Measurements from ENCODE around the gene CSAD.

CSAD gene

DNA sequence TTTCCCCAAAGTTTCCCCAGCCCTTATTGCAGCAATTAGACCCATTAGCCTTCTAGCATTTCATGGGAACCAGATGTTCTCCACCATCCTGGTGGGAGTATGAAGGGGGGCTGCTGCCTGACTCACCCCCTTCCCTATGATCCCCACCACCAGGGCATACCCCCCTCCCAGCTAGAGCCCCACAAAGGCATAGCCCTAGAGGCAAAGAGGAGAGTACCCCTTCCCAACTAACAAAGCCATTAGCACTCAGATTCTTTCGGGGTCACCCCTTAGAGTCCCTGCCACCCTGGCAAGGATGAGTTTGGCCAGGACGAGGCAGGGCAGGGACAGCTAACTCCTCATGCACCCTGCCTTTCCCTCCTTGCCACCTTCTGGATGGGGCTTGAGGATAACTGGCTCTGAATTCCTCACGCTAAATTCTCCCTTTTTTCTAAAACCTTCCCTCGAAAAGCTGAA lies 42.1 kb upstream of the CSAD start:
- no peak for DNase-seq (ENCODE audit: low spot score)
- peak overlapping the region; percentile 19 for H3K4ac ChIP-seq (ENCODE audit: low read length)
- H2AFZ ChIP-seq (ENCODE audit: low read length), result peak overlapping the region; percentile 57
- H3K79me1 ChIP-seq (ENCODE audit: low read depth, low read length), result no peaks in the 10 kb centered on the region
- no peak overlapping the region for H3K4me2 ChIP-seq (ENCODE audit: insufficient read depth, low read length, poor library complexity, severe bottlenecking)
- no peak overlapping the region for H2BK120ac ChIP-seq (ENCODE audit: low read depth, low read length)
- peak overlapping the region; percentile 94 for H2AK5ac ChIP-seq (ENCODE audit: low read depth, low read length)
- peaks cover 4 to 27% (median 20%) of the 10 kb centered on the region in 3 experiments for H3K27me3 ChIP-seq (ENCODE audit: control insufficient read depth in 3 of 3, insufficient read depth in 3 of 3, low read depth in 1 of 3, low read length in 3 of 3)
- no peak overlapping the region for H3K27ac ChIP-seq (replicated peaks; ENCODE audit: low read length)
- no CpG with 5 or more reads among the region's 4 CpGs for WGBS, 2 donors (ENCODE audit: extremely low coverage in 2 of 2, insufficient read length in 2 of 2, insufficient replicate concordance in 1 of 2)
- no peaks in the 10 kb centered on the region for H3K36me3 ChIP-seq (replicated peaks in 1 of 2; ENCODE audit: control insufficient read depth in 2 of 2, insufficient read depth in 2 of 2, low read length in 2 of 2)
- H3K14ac ChIP-seq (ENCODE audit: low read length), result peak overlapping the region; percentile 71
- peak overlapping the region; percentile 24 for H2BK15ac ChIP-seq (ENCODE audit: low read length)
- no peak overlapping the region for H4K8ac ChIP-seq (ENCODE audit: low read depth, low read length)
- no peak overlapping the region for H2BK5ac ChIP-seq (ENCODE audit: low read length)
- peak overlapping the region; percentile 97 for H2BK12ac ChIP-seq (ENCODE audit: low read length)
- peak overlapping the region; percentile 91 for H3K18ac ChIP-seq (ENCODE audit: low read length)
- no peak overlapping the region for H3K4me3 ChIP-seq (ENCODE audit: low read length in 2 of 2)
- H3K4me1 ChIP-seq (ENCODE audit: control insufficient read depth in 2 of 2, insufficient read depth in 1 of 2, low read depth in 1 of 2, low read length in 2 of 2), result peaks cover 44 to 49% of the 10 kb centered on the region in 2 donors
- H4K91ac ChIP-seq (ENCODE audit: low read depth, low read length, poor library complexity), result no peak overlapping the region
- H3K9me3 ChIP-seq (replicated peaks in 1 of 2; ENCODE audit: control insufficient read depth in 2 of 2, insufficient read depth in 1 of 2, low read depth in 1 of 2, low read length in 2 of 2), result no peaks in the 10 kb centered on the region
- H3K23ac ChIP-seq (ENCODE audit: low read depth, low read length, poor library complexity), result peak overlapping the region; percentile 36
- peak overlapping the region; percentile 24 for H3K9ac ChIP-seq (ENCODE audit: low read depth, low read length, poor library complexity)

DNA sequence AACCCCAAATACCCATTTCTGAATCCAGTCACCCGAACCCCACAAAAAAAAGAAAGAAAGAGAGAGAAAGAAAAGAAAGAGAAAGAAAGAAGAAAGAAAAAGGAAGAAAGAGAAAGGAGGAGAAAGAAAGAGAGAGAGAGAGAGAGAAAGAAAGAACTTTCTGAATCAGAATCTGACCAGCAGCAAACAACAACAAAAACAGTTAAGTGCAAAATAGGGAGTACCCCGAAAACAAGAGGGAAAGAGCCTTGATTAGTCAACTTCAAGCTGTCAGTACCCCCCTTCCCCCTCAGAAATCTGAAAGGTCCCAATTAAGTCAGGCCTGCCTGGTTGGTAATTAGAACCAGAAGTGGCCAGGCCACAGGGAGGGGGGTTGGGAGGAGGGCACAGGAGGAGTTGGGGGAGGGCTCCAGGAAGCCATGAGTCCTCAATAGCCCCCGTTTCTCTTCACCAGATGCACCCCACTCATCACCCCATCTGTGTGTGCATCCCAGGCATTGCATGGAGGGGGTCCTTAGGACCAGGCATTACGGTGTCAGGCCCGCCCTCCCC lies 41.5 kb upstream of the CSAD start:
- Histone ChIP-seq H3K14ac (ENCODE audit: low read length) (peak overlapping the region; percentile 71), H3K36me3 (replicated peaks in 1 of 2; ENCODE audit: control insufficient read depth in 2 of 2, insufficient read depth in 2 of 2, low read length in 2 of 2) (no peaks in the 10 kb centered on the region), H3K4me1 (ENCODE audit: control insufficient read depth in 2 of 2, insufficient read depth in 1 of 2, low read depth in 1 of 2, low read length in 2 of 2) (peaks cover 49 to 55% of the 10 kb centered on the region in 2 donors), H2BK5ac (ENCODE audit: low read length) (no peak overlapping the region), H3K18ac (ENCODE audit: low read length) (peak overlapping the region; percentile 60), H2AFZ (ENCODE audit: low read length) (peak overlapping the region; percentile 88), H3K4ac (ENCODE audit: low read length) (peak overlapping the region; percentile 19), H2BK15ac (ENCODE audit: low read length) (peak overlapping the region; percentile 24), H2BK12ac (ENCODE audit: low read length) (no peak overlapping the region), H2BK120ac (ENCODE audit: low read depth, low read length) (no peak overlapping the region), H4K91ac (ENCODE audit: low read depth, low read length, poor library complexity) (no peak overlapping the region), H3K4me3 (ENCODE audit: low read length in 2 of 2) (peak overlapping the region in 1 of 2 donors; percentile 44), H3K27ac (replicated peaks; ENCODE audit: low read length) (peak overlapping the region; percentile 82), H3K27me3 (ENCODE audit: control insufficient read depth in 3 of 3, insufficient read depth in 3 of 3, low read depth in 1 of 3, low read length in 3 of 3) (peaks cover 4 to 27% (median 21%) of the 10 kb centered on the region in 3 experiments), H3K79me1 (ENCODE audit: low read depth, low read length) (no peaks in the 10 kb centered on the region), H3K9ac (ENCODE audit: low read depth, low read length, poor library complexity) (no peak overlapping the region), H2AK5ac (ENCODE audit: low read depth, low read length) (peak overlapping the region; percentile 94), H3K23ac (ENCODE audit: low read depth, low read length, poor library complexity) (no peak overlapping the region), H4K8ac (ENCODE audit: low read depth, low read length) (no peak overlapping the region), H3K9me3 (replicated peaks in 1 of 2; ENCODE audit: control insufficient read depth in 2 of 2, insufficient read depth in 1 of 2, low read depth in 1 of 2, low read length in 2 of 2) (no peaks in the 10 kb centered on the region), H3K4me2 (ENCODE audit: insufficient read depth, low read length, poor library complexity, severe bottlenecking) (peak overlapping the region; percentile 85)
- DNase-seq (ENCODE audit: low spot score), result no peak
- WGBS, 2 donors (ENCODE audit: extremely low coverage in 2 of 2, insufficient read length in 2 of 2, insufficient replicate concordance in 1 of 2), result no CpG with 5 or more reads among the region's 5 CpGs

DNA sequence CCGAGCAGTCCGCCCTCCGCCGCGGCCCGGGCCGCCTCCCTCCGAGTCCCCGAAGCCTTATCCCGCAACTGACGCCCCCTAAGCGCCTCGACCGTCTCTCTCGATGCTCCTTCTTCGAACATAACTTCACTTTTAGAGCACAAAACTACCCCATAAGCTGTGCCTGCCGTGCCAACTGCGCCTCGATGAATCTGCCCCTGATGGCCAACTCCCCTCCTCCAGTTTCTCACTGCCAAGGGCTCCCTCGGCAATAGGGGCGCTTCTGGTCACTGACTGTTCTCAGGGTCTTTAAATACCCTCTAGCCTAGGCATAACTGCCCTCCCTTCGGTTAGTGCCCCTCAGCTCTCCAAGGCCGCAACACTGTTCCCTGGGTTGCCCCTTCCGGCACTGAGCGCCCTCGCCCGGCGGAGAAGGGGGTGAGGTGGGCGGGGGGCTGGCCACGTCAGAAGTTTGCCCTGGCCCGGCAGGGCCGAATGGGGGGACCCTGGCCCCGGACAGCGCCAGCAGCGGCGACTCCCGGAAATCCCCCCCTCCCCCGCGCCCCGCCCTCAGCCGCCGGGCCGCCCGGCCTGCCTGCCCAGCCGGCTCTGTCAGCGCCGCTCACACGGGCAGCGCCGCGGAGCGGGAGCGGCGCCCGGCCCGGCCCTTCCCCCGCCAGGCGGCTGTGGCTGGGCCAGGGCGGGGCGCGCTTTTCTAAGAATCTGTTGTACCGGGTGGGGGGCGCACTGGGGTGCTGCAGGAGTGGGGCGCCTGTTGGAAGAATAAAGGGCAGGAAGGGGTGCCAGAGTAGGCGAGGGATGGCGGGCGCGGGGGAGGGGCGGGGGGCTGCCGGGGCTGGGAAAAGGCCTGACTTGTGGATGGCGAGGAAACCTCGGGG lies 40.7 kb upstream of the CSAD start:
- H2BK120ac ChIP-seq (ENCODE audit: low read depth, low read length), result no peak overlapping the region
- peak overlapping the region; percentile 82 for H3K27ac ChIP-seq (replicated peaks; ENCODE audit: low read length)
- no peak overlapping the region for H3K14ac ChIP-seq (ENCODE audit: low read length)
- H3K4me3 ChIP-seq (ENCODE audit: low read length in 2 of 2), result peak overlapping the region; percentile 44 to 74
- no peaks in the 10 kb centered on the region for H3K36me3 ChIP-seq (replicated peaks in 1 of 2; ENCODE audit: control insufficient read depth in 2 of 2, insufficient read depth in 2 of 2, low read length in 2 of 2)
- peak overlapping the region; percentile 56 for H3K9ac ChIP-seq (ENCODE audit: low read depth, low read length, poor library complexity)
- no peak overlapping the region for H4K8ac ChIP-seq (ENCODE audit: low read depth, low read length)
- H4K91ac ChIP-seq (ENCODE audit: low read depth, low read length, poor library complexity), result no peak overlapping the region
- peak overlapping the region; percentile 85 for H3K4me2 ChIP-seq (ENCODE audit: insufficient read depth, low read length, poor library complexity, severe bottlenecking)
- DNase-seq (ENCODE audit: low spot score), result peak; percentile 78
- H2AK5ac ChIP-seq (ENCODE audit: low read depth, low read length), result no peak overlapping the region
- H3K23ac ChIP-seq (ENCODE audit: low read depth, low read length, poor library complexity), result no peak overlapping the region
- no peaks in the 10 kb centered on the region for H3K9me3 ChIP-seq (replicated peaks in 1 of 2; ENCODE audit: control insufficient read depth in 2 of 2, insufficient read depth in 1 of 2, low read depth in 1 of 2, low read length in 2 of 2)
- H3K4ac ChIP-seq (ENCODE audit: low read length), result no peak overlapping the region
- no peak overlapping the region for H2BK15ac ChIP-seq (ENCODE audit: low read length)
- peak overlapping the region; percentile 88 for H2AFZ ChIP-seq (ENCODE audit: low read length)
- H3K4me1 ChIP-seq (ENCODE audit: control insufficient read depth in 2 of 2, insufficient read depth in 1 of 2, low read depth in 1 of 2, low read length in 2 of 2), result peaks cover 55 to 56% of the 10 kb centered on the region in 2 donors
- WGBS, 2 donors (ENCODE audit: extremely low coverage in 2 of 2, insufficient read length in 2 of 2, insufficient replicate concordance in 1 of 2), result no CpG with 5 or more reads among the region's 72 CpGs
- peak overlapping the region; percentile 68 for H3K18ac ChIP-seq (ENCODE audit: low read length)
- no peak overlapping the region for H2BK12ac ChIP-seq (ENCODE audit: low read length)
- H2BK5ac ChIP-seq (ENCODE audit: low read length), result no peak overlapping the region
- peaks cover 4 to 31% (median 21%) of the 10 kb centered on the region in 3 experiments for H3K27me3 ChIP-seq (ENCODE audit: control insufficient read depth in 3 of 3, insufficient read depth in 3 of 3, low read depth in 1 of 3, low read length in 3 of 3)
- H3K79me1 ChIP-seq (ENCODE audit: low read depth, low read length), result no peaks in the 10 kb centered on the region

DNA sequence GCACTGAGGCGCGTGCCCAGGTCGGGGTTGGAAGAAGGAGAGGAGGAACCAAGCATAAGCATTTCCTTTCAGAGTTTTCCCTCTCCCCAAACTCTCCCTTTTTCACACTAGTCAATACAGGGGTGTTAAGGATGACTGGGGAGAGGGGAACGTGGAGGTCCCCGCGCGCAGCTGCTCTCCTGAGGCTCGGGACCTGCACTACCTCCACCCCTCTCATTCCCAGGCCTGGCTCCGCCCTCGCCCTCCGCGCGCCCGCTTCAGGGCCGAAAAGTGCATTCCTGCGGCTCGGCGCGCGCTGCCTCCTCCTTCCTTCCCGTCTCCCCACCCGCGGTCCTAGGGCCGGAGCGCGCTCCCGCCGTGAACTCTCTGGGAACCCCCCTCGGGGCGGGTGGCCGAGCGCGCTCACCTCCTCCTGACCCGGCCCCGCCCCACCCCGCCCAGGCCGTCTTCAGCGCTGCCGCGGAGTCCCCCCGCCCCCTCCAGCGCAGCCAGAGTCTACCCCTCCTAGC lies 40.0 kb upstream of the CSAD start:
- no peak overlapping the region for H3K14ac ChIP-seq (ENCODE audit: low read length)
- H3K9me3 ChIP-seq (replicated peaks in 1 of 2; ENCODE audit: control insufficient read depth in 2 of 2, insufficient read depth in 1 of 2, low read depth in 1 of 2, low read length in 2 of 2), result no peaks in the 10 kb centered on the region
- H3K36me3 ChIP-seq (replicated peaks in 1 of 2; ENCODE audit: control insufficient read depth in 2 of 2, insufficient read depth in 2 of 2, low read length in 2 of 2), result no peaks in the 10 kb centered on the region
- H3K9ac ChIP-seq (ENCODE audit: low read depth, low read length, poor library complexity), result peak overlapping the region; percentile 56
- no peak overlapping the region for H2AK5ac ChIP-seq (ENCODE audit: low read depth, low read length)
- H2BK15ac ChIP-seq (ENCODE audit: low read length), result no peak overlapping the region
- peak overlapping the region; percentile 44 to 75 for H3K4me3 ChIP-seq (ENCODE audit: low read length in 2 of 2)
- WGBS, 2 donors (ENCODE audit: extremely low coverage in 2 of 2, insufficient read length in 2 of 2, insufficient replicate concordance in 1 of 2), result no CpG with 5 or more reads among the region's 42 CpGs
- H3K79me1 ChIP-seq (ENCODE audit: low read depth, low read length), result no peaks in the 10 kb centered on the region
- H2BK5ac ChIP-seq (ENCODE audit: low read length), result no peak overlapping the region
- no peak overlapping the region for H4K8ac ChIP-seq (ENCODE audit: low read depth, low read length)
- peak; percentile 91 for DNase-seq (ENCODE audit: low spot score)
- H2AFZ ChIP-seq (ENCODE audit: low read length), result peak overlapping the region; percentile 88
- peak overlapping the region; percentile 92 for H3K4me2 ChIP-seq (ENCODE audit: insufficient read depth, low read length, poor library complexity, severe bottlenecking)
- H3K27me3 ChIP-seq (ENCODE audit: control insufficient read depth in 3 of 3, insufficient read depth in 3 of 3, low read depth in 1 of 3, low read length in 3 of 3), result peaks cover 4 to 38% (median 21%) of the 10 kb centered on the region in 3 experiments
- H2BK12ac ChIP-seq (ENCODE audit: low read length), result no peak overlapping the region
- peak overlapping the region; percentile 82 for H3K27ac ChIP-seq (replicated peaks; ENCODE audit: low read length)
- peaks cover 56% of the 10 kb centered on the region in 2 donors for H3K4me1 ChIP-seq (ENCODE audit: control insufficient read depth in 2 of 2, insufficient read depth in 1 of 2, low read depth in 1 of 2, low read length in 2 of 2)
- H2BK120ac ChIP-seq (ENCODE audit: low read depth, low read length), result no peak overlapping the region
- no peak overlapping the region for H3K4ac ChIP-seq (ENCODE audit: low read length)
- H4K91ac ChIP-seq (ENCODE audit: low read depth, low read length, poor library complexity), result no peak overlapping the region
- H3K23ac ChIP-seq (ENCODE audit: low read depth, low read length, poor library complexity), result no peak overlapping the region
- peak overlapping the region; percentile 46 for H3K18ac ChIP-seq (ENCODE audit: low read length)
